IPS DF 4.7 (cell line): ENCODE data around the gene NEURL4.

Experiments
- DNase-seq: peaks from one replicate; pipeline ENCODE4 v3.0.0-alpha.2; 2013; ENCODE audit warnings: low spot score; ENCODE audit errors: extremely low read depth

Gene NEURL4

DNA sequence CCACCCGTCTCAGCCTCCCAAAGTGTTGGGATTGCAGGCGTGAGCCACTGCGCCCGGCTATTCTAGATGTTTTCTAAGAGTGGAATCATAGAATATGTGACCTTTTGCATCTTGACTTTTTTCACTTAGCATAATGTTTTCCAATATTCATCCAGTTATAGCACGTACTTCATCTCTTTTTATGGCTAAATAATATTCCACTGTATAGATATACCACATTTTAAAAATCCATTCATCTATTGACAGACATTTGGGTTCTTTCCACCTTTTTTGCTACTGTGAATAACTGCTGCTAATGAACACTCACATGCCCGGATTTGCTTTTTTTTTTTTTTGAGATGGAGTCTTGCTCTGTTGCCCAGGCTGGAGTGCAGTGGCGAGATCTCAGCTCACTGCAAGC lies 25.0 kb downstream of the NEURL4 start:
- DNase-seq: no peak

DNA sequence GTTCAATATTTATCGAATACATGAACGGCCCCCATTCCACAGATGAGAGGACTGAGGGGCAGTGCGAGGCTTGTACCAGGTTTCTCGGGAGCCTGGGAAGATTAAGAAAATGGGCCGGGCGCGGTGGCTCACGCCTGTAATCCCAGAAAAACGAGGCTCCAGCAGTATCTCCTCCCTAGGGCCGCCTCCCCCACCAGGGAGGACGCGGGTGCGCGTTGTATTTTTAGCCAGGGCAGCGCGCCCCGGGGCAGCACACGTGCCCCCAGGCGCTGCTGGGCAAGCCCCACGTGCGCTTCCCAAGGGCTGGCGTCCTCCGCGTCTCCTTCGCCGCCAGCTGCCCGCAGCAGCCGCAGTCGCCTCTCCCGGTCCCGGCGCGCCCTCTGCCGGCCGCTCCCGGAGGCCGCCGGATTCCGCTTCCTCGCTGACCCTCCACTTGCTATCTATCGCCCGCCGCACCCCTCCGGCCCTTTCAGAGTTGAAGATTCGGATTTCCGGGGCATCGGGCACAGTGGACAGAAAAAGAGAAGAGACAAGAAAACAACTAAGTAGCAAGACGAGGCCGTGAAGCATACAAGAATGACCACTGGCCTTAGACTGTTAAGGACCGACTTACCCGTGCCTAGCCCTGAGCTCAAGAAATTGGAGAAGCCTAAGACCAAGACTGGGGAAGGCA lies 32.8 kb downstream of the NEURL4 start:
- no peak for DNase-seq

DNA sequence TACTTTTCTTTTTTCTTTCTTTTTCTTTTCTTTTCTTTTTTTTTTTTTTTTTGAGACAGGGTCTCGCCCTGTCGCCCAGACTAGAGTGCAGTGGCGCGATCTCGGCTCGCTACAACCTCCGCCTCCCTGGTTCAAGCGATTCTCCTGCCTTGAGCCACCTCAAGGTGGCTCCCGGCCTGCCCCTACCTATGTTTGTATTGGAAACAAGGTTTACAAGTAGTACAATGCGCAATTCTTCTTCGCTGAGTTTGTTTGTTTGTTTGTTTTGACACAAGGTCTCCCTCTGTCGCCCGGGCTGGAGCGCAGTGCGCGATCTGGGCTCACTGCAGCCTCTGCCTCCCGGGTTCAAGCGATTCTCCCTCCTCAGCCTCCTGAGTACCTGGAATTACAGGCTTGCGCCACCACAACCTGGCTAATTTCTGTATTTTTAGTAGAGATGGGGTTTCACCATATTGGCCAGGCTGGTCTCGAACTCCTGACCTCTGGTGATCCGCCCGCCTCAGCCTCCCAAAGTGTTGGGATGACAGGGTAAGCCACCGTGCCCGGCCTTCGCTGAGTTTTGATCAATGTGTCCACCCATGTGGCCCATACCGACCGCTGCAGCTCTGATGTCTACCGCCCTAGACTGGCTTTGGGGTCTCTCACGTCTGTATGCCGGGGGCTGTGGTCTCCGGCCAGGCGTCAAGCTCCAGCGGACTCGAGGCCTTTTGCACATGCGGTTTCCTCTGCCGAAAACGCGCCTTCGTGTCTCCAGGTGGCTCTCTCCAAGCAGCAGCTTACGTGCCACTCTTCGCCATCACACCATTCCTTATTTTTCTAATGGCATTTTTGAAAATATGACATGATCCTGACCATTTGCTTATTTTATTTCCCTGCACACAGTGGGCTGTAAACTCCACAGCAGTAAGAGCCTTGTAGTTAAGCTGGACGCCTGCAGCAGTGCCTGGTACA lies 33.6 kb downstream of the NEURL4 start:
- no peak for DNase-seq

DNA sequence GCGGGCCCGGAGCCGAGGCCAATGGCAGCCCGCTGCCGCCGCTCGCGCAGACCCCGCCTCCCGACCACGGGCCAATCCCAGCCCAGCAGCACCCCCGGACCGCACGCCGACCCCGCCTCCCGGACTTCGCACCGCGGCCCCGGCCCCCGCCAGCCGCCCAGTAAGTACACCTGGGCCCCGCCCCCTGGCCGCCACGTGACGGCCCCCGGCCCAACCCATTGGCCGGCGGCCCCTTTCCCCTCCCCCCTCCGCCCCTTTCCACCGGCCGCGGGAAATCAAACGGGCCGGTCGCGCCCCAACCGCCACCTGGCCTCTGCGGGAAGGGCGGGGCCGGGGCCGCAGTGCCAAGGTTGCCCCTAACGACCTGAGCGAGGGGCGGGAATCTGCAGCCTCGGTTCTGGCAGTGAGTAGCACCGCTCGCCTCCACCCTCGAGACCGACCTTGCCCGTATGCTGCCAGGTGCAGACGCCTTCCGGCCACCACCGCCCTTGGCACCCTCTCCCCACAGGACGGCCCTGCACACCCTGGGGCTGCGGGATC lies 34.5 kb downstream of the NEURL4 start, which contains the start of gene YBX2:
TSS of gene YBX2 (minus strand) at position 26 of the 540 bp plus-strand sequence. CDS start 139 bp downstream, outside the sequence.
- no peak for DNase-seq

DNA sequence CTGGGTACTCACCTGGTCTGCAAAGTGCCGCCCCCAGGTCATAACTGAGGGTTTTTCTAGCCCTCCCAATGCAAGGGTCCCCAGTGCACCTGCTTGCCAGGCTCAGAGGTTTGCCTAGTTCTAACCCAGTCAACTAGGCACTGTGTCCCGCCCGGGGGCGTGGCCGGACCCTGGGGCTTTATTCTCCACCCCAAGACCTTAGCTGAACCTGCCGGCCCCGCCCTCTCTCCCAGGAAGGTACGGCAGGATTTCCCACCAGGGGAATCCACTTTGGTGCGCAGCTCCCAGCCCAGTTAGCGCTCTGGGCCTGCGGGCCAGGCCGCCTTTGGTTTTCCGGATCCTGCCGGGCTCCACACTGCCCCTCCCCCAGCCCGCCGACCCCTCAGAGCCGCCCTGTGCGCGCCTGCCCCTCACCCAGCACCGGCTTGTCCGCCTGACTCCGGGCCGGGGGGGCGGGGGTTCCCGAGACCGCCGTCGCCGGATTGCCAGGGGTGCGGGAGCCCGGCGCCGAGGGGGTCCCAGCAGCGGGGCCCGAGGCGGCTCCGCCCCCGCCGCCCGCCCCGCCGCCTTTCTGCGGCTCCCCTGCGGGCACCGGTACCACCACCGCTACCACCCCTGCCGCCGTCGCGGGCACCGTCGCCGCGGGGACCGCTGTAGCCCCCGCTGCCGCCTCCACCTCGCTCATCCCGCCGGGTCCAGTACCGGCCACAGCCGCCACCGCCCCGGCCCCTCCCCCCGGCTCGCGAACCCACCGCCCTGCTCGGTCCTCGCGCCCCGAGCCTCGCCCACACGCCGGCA lies 35.1 kb downstream of the NEURL4 start:
- DNase-seq: no peak

DNA sequence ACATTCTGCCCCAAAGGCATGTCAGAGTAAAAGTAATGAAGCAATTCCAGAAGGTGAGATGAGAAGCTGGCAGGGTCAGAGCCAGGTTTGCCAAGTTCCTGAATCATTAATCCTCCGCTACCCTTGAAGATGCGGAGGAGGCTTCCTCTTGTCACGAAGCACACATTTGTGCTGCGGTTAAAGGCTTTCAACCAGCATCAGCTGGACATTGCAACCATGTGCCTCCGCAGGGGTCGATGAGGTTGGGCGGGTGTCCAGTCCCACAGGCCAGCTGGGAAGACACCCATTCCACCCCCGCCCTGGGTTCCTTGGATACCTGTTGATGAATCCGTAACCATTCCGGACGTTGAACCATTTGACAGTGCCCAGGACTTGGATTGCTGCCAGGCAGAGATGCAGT lies 36.0 kb downstream of the NEURL4 start:
- no peak for DNase-seq

DNA sequence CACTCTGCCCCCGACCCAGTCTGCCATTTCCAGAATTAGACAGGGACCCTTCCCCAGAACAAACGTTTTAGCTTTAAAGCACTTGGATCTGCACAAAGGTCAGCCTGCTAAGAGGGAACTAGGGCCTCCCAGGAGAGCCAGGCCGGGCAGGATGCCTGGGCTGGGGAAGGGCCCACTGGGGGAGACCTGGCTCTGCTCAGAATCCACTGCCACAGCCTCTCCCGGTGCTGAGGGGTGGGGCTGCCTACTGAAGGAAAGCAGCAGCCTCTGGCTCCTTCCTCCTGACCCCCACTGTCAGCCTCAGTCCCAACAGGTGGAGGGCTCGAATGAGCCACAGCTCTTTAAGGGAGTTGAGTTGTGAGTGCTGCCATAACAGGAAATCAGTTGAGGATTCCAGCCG lies 36.4 kb downstream of the NEURL4 start:
- no peak for DNase-seq

DNA sequence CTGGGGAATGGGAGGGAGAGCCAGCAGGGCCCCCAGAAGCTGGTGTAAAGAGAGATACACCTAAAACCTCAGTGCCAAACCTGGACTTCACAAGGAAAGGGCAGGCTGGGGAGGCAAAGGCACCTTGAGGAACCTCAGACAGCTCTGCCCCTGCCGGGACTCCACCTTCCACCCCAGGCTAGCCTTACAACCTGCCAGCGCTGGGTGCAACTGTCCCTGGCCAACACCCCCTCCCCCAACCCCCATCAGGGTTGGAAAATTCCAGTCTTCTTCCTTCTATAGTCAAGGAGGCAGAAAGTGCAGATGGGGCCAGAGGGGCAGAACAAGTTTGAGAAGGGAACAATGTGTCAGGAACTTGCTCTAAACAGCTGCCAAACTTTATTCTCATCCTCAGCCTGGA lies 36.9 kb downstream of the NEURL4 start:
- no peak for DNase-seq

DNA sequence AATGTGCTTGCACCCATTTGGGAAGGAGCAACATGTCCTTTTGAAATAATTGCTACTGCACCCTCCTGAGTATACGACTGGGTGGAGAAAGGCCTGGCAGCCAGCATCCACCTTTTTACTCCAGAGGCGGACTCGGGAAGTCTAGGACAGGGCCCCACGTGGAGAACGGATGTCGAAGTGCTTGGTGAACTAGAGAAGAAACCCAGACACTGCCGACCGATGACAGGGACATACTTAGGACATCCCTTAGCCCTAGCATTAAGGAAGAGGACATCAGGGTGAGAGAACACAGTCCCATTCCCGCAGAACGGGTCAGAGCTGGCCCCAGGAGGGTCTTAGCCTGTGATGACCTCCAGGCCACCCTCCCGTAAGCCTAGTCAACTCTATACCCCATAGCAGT lies 38.5 kb downstream of the NEURL4 start:
- DNase-seq: no peak

DNA sequence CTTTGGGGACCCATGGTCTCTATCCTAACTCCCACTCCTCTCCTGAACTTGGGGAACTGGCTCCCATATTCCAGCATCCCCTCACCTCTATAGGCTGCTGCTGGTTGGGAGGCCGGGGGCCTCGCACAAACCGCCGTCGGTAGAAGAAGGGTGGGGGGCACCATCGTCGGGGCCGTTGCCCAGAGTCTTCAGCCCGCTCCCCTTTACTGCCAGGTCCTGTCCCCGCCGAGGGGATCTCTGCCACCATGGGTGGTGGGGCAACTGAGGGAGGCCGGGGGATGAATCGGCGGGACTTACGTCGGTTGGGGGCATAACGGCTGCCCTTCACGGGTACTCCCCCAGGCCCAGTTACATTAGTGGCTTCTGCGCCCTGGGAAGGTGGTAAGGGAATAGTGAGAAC lies 39.0 kb downstream of the NEURL4 start:
- no peak for DNase-seq

DNA sequence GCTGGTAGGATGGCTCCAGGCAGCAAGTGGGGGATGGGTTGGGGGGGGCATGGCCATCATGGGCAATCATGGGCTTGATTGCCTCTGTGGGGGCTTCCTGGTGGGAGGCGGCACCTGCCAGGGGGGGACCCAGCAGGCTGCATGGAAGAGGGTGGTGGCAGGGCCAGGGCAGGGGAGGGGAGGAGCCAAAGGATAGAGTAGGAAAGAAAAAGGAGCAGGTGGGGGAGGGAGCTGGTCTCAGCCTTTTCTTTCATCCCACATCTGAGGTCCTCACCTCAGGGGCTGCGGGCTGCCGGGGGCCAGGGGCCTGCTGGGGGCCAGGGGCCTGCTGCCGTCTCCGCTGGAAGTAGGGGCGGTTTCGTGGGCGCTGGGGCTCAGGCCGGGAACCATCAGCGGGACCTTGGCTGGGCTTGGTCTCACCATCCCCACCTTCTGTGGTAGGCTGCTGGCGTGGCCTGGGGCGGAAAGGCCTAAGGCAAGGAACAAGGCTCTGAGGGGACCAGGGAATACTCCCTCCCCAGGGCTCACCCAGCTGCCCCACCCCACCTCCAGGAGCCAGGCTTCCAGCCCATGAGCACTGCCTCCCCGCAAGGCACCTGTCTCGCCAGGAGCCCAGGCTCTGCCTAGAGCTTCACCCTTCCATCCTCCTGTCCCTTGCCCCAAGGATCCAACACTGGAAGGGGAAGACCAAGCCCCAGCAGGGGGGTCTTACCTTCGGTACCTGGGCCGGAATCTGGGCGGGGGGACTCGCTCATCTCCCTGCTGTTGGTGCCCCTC lies 39.7 kb downstream of the NEURL4 start:
- DNase-seq: no peak

DNA sequence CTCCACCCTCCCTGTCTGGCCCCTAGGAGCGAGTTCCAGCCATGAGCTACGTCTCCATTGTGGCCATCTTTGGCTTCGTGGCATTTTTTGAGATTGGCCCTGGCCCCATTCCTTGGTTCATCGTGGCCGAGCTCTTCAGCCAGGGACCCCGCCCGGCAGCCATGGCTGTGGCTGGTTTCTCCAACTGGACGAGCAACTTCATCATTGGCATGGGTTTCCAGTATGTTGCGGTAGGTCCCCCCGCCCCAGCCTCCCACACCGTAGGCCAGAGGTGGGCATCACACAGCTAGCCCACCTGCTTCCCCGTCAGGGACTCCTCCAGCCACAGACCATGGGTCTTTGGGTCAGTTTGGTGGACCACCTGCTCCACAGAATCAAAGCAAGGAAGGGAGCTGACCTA lies 43.5 kb downstream of the NEURL4 start:
- DNase-seq: no peak

DNA sequence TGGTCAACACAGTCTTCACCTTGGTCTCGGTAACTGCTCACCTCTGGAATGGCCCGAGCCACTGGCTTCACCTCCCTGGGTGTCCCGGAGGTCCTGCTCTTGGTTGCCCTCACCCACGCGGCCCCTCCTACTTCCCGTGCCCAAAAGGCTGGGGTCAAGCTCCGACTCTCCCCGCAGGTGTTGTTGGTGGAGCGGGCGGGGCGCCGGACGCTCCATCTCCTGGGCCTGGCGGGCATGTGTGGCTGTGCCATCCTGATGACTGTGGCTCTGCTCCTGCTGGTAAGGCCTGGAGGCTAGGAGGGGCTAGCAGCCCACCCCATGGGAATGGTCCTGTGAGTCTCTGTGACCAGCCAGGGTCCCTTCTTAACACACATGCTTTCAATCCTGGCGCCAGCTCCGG lies 44.2 kb downstream of the NEURL4 start:
- DNase-seq: no peak

DNA sequence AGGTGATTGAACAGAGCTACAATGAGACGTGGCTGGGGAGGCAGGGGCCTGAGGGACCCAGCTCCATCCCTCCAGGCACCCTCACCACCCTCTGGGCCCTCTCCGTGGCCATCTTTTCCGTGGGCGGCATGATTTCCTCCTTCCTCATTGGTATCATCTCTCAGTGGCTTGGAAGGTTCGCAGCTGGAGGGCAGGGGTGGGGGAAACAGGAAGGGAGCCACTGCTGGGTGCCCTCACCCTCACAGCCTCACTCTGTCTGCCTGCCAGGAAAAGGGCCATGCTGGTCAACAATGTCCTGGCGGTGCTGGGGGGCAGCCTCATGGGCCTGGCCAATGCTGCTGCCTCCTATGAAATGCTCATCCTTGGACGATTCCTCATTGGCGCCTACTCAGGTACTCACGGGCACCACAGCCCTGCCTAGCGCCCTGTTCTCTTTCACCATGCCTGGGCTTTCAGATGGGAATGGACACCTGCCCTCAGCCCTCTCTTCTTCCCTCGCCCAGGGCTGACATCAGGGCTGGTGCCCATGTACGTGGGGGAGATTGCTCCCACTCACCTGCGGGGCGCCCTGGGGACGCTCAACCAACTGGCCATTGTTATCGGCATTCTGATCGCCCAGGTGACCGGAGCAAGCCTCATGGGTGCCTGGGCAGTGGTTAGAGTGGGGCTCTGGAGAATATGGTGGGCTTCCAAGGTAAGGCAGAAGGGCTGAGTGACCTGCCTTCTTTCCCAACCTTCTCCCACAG lies 45.5 kb downstream of the NEURL4 start:
- no peak for DNase-seq

DNA sequence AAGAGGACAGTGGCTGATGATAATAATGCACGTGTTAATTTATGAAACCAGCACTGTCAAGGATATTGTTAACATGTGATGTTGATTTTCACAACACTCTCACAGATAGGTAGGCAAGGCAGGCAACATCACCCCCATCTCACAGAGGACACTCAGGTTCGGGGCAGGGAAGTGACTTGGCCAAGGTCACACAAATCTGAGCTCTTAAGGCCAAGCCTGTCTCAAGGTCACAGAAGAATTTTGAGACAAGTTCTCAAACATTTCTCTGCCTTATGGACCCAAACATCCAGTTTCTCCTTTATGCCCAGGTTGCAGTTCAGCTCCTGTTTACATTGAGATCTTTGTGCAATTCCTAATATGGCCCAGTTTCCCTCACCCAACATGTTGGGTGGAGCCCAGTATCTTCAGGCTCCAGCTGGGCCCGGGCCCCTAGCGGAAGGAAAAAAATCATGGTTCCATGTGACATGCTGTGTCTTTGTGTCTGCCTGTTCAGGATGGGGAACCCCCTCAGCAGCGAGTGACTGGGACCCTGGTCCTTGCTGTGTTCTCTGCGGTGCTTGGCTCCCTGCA lies 46.3 kb downstream of the NEURL4 start:
- DNase-seq: no peak

DNA sequence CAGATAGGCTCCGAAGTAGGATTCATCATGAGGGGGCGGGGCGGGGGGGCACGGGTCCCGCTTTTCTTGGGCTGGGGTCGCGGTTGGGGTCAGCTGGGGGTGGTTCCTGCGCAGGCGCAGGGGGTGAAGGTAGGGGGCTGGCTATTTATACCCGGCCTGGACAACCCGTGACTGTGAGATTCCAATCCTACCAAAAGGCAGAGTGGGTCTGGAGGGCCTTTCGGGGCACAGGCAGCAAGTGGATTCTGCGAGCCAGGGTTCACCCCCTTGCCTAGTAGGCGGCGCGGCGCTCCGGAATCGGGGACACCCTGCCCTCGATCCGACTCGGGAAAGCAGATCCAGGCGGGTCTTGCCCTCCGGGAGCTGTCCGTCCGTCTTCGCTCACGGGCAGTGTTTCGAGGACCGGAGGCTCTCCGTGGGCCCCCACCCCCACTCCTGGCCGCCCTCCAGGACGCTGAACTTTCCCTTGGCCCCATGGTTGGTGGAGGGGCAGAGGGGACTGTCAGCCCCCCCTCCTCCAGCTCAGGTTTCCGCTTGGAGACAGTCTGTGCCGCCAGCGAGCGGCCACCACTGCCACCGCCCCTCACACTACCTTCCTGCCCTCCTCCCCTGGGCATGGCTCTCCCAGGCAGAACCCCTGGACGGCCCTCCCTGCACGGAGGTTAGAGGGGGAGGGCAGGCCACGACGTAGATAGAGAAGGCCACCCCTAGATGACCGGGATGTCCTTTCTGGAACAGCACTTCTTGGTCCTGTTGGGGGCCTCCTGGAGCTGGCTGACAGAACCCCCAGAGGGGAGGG lies 47.0 kb downstream of the NEURL4 start:
- no peak for DNase-seq

DNA sequence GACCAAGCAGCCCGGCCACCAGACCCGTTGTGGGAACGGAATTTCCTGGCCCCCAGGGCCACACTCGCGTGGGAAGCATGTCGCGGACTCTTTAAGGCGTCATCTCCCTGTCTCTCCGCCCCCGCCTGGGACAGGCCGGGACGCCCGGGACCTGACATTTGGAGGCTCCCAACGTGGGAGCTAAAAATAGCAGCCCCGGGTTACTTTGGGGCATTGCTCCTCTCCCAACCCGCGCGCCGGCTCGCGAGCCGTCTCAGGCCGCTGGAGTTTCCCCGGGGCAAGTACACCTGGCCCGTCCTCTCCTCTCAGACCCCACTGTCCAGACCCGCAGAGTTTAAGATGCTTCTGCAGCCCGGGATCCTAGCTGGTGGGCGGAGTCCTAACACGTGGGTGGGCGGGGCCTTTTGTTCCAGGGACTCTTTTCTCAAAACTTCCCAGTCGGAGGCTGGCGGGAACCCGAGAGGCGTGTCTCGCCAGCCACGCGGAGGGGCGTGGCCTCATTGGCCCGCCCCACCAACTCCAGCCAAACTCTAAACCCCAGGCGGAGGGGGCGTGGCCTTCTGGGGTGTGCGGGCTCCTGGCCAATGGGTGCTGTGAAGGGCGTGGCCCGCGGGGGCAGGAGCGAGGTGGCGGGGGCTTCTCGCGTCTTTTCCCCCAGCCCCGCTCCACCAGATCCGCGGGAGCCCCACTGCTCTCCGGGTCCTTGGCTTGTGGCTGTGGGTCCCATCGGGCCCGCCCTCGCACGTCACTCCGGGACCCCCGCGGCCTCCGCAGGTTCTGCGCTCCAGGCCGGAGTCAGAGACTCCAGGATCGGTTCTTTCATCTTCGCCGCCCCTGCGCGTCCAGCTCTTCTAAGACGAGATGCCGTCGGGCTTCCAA lies 47.8 kb downstream of the NEURL4 start, which contains the start of gene SLC2A4:
TSS of gene SLC2A4 (plus strand) at position 645 of the 879 bp plus-strand sequence. CDS start at position 862, 217 bp downstream.
- no peak for DNase-seq
